K562 (cell line): ENCODE measurements around the gene DNAJC30.

Experiments
- CC2D1A ChIP-seq: fragments of 450-650 bp; IDR thresholded peaks from 2 replicates; pipeline ENCODE4 v1.6.1; 2017; ENCODE audit warnings: mild to moderate bottlenecking
- NR2C2 ChIP-seq, 2 experiments: fragments of 200-800 bp in 1 of 2; sonication (Bioruptor generic) in 1 of 2; sonication (generic) in 1 of 2; formaldehyde crosslinking in 1 of 2; IDR thresholded peaks; 2 replicates each; pipeline versions ENCODE4 v1.6.1 to v1.8.0; 2016 to 2022; ENCODE audit warnings: mild to moderate bottlenecking in 1 of 2, missing compliant biosample characterization in 1 of 2, missing genetic modification characterization in 1 of 2, missing genetic modification reagents in 1 of 2
- POLR2G ChIP-seq: fragments of 200-400 bp; formaldehyde crosslinking; IDR thresholded peaks from 2 replicates; pipeline ENCODE4 v1.6.1; 2017; ENCODE audit warnings: low read depth, mild to moderate bottlenecking, antibody characterized with exemption, low read length, moderate library complexity
- RCOR1 ChIP-seq, 2 experiments: IDR thresholded peaks; 2 replicates each; pipeline ENCODE4 v1.6.1; 2012; ENCODE audit warnings: low read depth in 2 of 2, low read length in 2 of 2, borderline replicate concordance in 1 of 2, improper control_type of control experiment in 1 of 2
- RFX7 ChIP-seq: fragments of 250-450 bp; sonication (Bioruptor Pico); IDR thresholded peaks from 2 replicates; pipeline ENCODE4 v1.5.1; 2021; ENCODE audit warnings: mild to moderate bottlenecking
- SMAD4 ChIP-seq: fragments of 250-450 bp; sonication (Bioruptor Pico); conservative IDR thresholded peaks from 2 replicates; pipeline ENCODE4 v1.8.0; 2021; ENCODE audit warnings: inconsistent platforms, mild to moderate bottlenecking, moderate library complexity
- TARDBP ChIP-seq: fragments of 450-650 bp; IDR thresholded peaks from 2 replicates; pipeline ENCODE4 v1.6.1; 2016
- YY1 ChIP-seq, 3 experiments: IDR thresholded peaks; 2 replicates each; pipeline ENCODE4 v1.6.1; 2011; ENCODE audit warnings: low read length in 2 of 3, mild to moderate bottlenecking in 2 of 3, moderate library complexity in 2 of 3, borderline replicate concordance in 1 of 3, control low read depth in 1 of 3, low read depth in 1 of 3; ENCODE audit not compliant: insufficient read depth in 3 of 3, insufficient replicate concordance in 2 of 3, control insufficient read depth in 1 of 3, insufficient read length in 1 of 3; ENCODE audit errors: extremely low read depth in 1 of 3
- ZNF551 ChIP-seq: fragments of 250-450 bp; sonication (Bioruptor Pico); IDR thresholded peaks from 2 replicates; pipeline ENCODE4 v1.5.0; 2021; ENCODE audit warnings: mild to moderate bottlenecking, moderate library complexity
- TF ChIP-seq, protein P1 (sequence below): fragments of 450-650 bp; IDR thresholded peaks from 2 replicates; pipeline ENCODE4 v1.6.1; 2016; ENCODE audit warnings: missing biosample characterization, missing genetic modification characterization
- TF ChIP-seq, protein P2 (sequence below), 3 experiments: IDR thresholded peaks in 2 of 3; conservative IDR thresholded peaks in 1 of 3; 2 replicates each; pipeline ENCODE4 v1.5.1; 2011 to 2012; ENCODE audit warnings: low read length in 3 of 3, mild to moderate bottlenecking in 3 of 3, control low read depth in 2 of 3, improper control_type of control experiment in 1 of 3, inconsistent platforms in 1 of 3, low read depth in 1 of 3, mixed read lengths in 1 of 3, moderate library complexity in 1 of 3; ENCODE audit not compliant: insufficient read depth in 2 of 3
- TF ChIP-seq, protein P3 (sequence below): fragments of 450-650 bp; IDR thresholded peaks from 2 replicates; pipeline ENCODE4 v1.6.1; 2016
- TF ChIP-seq, protein P4 (sequence below): sonication (generic); formaldehyde crosslinking; IDR thresholded peaks from 2 replicates; pipeline ENCODE4 v1.8.0; 2022; ENCODE audit warnings: missing genetic modification reagents, mild to moderate bottlenecking, borderline replicate concordance

DNA sequence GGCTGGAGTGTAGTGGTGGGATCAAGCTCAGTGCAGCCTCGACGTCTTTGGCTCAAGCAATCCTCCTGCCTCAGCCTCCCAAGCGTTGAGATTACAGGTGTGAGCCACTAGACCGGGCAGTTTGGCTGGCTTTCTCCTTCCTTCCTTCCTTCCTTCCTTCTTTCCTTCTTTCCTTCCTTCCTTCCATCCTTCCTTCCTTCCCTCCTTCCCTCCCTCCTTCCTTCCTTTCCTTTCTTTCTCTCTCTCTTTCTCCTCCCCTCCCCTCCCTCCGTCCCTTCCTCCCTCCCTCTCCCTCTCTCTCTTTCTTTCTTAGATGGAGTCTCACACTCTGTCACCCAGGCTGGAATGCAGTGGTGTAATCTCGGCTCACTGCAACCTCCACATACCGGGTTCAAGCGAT, 23.3 kb downstream of the DNAJC30 start:
- TF ChIP-seq TARDBP (no peak), YY1 (IDR thresholded peaks at IDR 0.05; ENCODE audit: borderline replicate concordance in 1 of 3, control insufficient read depth in 1 of 3, extremely low read depth in 1 of 3, insufficient read depth in 3 of 3, insufficient read length in 1 of 3, insufficient replicate concordance in 2 of 3, low read depth in 1 of 3, low read length in 2 of 3) (no peak), RFX7 (CRISPR knock-in tag) (no peak), ZNF551 (no peak), SMAD4 (no peak), NR2C2 (CRISPR knock-in tag; IDR thresholded peaks at IDR 0.05) (no peak), NR2C2 (tag; IDR thresholded peaks at IDR 0.05) (no peak), POLR2G (no peak), CC2D1A (no peak), RCOR1 (IDR thresholded peaks at IDR 0.05; ENCODE audit: borderline replicate concordance in 1 of 2, low read depth in 2 of 2, low read length in 2 of 2) (no peak)
- TF ChIP-seq, protein P1, sequence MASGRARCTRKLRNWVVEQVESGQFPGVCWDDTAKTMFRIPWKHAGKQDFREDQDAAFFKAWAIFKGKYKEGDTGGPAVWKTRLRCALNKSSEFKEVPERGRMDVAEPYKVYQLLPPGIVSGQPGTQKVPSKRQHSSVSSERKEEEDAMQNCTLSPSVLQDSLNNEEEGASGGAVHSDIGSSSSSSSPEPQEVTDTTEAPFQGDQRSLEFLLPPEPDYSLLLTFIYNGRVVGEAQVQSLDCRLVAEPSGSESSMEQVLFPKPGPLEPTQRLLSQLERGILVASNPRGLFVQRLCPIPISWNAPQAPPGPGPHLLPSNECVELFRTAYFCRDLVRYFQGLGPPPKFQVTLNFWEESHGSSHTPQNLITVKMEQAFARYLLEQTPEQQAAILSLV, result no peak
- TF ChIP-seq, protein P2, sequence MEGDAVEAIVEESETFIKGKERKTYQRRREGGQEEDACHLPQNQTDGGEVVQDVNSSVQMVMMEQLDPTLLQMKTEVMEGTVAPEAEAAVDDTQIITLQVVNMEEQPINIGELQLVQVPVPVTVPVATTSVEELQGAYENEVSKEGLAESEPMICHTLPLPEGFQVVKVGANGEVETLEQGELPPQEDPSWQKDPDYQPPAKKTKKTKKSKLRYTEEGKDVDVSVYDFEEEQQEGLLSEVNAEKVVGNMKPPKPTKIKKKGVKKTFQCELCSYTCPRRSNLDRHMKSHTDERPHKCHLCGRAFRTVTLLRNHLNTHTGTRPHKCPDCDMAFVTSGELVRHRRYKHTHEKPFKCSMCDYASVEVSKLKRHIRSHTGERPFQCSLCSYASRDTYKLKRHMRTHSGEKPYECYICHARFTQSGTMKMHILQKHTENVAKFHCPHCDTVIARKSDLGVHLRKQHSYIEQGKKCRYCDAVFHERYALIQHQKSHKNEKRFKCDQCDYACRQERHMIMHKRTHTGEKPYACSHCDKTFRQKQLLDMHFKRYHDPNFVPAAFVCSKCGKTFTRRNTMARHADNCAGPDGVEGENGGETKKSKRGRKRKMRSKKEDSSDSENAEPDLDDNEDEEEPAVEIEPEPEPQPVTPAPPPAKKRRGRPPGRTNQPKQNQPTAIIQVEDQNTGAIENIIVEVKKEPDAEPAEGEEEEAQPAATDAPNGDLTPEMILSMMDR (IDR thresholded peaks at IDR 0.05 in 2 of 3, conservative IDR thresholded peaks at IDR 0.05 in 1 of 3; ENCODE audit: insufficient read depth in 2 of 3, low read depth in 1 of 3, low read length in 3 of 3), result no peak
- TF ChIP-seq, protein P3, sequence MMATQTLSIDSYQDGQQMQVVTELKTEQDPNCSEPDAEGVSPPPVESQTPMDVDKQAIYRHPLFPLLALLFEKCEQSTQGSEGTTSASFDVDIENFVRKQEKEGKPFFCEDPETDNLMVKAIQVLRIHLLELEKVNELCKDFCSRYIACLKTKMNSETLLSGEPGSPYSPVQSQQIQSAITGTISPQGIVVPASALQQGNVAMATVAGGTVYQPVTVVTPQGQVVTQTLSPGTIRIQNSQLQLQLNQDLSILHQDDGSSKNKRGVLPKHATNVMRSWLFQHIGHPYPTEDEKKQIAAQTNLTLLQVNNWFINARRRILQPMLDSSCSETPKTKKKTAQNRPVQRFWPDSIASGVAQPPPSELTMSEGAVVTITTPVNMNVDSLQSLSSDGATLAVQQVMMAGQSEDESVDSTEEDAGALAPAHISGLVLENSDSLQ, result no peak
- TF ChIP-seq, protein P4, sequence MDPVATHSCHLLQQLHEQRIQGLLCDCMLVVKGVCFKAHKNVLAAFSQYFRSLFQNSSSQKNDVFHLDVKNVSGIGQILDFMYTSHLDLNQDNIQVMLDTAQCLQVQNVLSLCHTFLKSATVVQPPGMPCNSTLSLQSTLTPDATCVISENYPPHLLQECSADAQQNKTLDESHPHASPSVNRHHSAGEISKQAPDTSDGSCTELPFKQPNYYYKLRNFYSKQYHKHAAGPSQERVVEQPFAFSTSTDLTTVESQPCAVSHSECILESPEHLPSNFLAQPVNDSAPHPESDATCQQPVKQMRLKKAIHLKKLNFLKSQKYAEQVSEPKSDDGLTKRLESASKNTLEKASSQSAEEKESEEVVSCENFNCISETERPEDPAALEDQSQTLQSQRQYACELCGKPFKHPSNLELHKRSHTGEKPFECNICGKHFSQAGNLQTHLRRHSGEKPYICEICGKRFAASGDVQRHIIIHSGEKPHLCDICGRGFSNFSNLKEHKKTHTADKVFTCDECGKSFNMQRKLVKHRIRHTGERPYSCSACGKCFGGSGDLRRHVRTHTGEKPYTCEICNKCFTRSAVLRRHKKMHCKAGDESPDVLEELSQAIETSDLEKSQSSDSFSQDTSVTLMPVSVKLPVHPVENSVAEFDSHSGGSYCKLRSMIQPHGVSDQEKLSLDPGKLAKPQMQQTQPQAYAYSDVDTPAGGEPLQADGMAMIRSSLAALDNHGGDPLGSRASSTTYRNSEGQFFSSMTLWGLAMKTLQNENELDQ, result no peak
